Hematopoietic multipotent progenitor cell treated with erythropoietin and hydrocortisone succinate and interleukin-3 and kit ligand, for 4 days (in vitro differentiated cells): Measurements from ENCODE around the gene ETV6.

Experiments
- DNase-seq: peaks from one replicate; pipeline ENCODE4 v3.0.0-alpha.2; 2015

The ETV6 gene

GRCh38 chr12:11786638-11787365, 137.3 kb downstream of the ETV6 start:
- no peak for DNase-seq

- DNase-seq, result no peak
These were observed 138.0 kb downstream of the ETV6 start for GRCh38 chr12:11787437-11787836.

GRCh38 chr12:11787933-11788849, 138.7 kb downstream of the ETV6 start:
- DNase-seq, result no peak

- no peak for DNase-seq
These were observed 144.6 kb downstream of the ETV6 start for GRCh38 chr12:11793921-11794710.

GRCh38 chr12:11794751-11795150, 145.3 kb downstream of the ETV6 start:
- DNase-seq, result no peak

- peak; percentile 68 for DNase-seq
These were observed 145.9 kb downstream of the ETV6 start for GRCh38 chr12:11795192-11795912.

- no peak for DNase-seq
These were observed 146.5 kb downstream of the ETV6 start for GRCh38 chr12:11795913-11796459.

GRCh38 chr12:11797317-11797913, 147.9 kb downstream of the ETV6 start:
- peak; percentile 90 for DNase-seq

GRCh38 chr12:11798006-11798708, 148.7 kb downstream of the ETV6 start:
- peak; percentile 78 for DNase-seq

GRCh38 chr12:11798856-11799501, 149.5 kb downstream of the ETV6 start:
- DNase-seq, result peak; percentile 99

GRCh38 chr12:11799502-11799873, 150.0 kb downstream of the ETV6 start:
- DNase-seq, result peak; percentile 56

GRCh38 chr12:11801643-11802042, 152.2 kb downstream of the ETV6 start:
- DNase-seq, result peak; percentile 73

- DNase-seq, result no peak
These were observed 154.7 kb downstream of the ETV6 start for GRCh38 chr12:11804130-11804529.

GRCh38 chr12:11805043-11805442, 155.6 kb downstream of the ETV6 start:
- DNase-seq, result peak; percentile 83

GRCh38 chr12:11805680-11806079, 156.2 kb downstream of the ETV6 start:
- DNase-seq, result no peak

- DNase-seq, result no peak
These were observed 158.0 kb downstream of the ETV6 start for GRCh38 chr12:11807458-11807857.

GRCh38 chr12:11808931-11809330, 159.5 kb downstream of the ETV6 start:
- DNase-seq, result no peak

- peak; percentile 74 for DNase-seq
These were observed 160.7 kb downstream of the ETV6 start for GRCh38 chr12:11810206-11810545.

GRCh38 chr12:11811008-11811407, 161.5 kb downstream of the ETV6 start:
- DNase-seq, result no peak

GRCh38 chr12:11812241-11812585, 162.7 kb downstream of the ETV6 start:
- DNase-seq, result no peak
